C4-2B (cell line): Measurements from ENCODE around the gene LUZP1.

Experiments used
- H3K27ac ChIP-seq: fragments of 450-650 bp; 2 replicates; pipeline ENCODE4 v1.5.1; 2017
- ZFX ChIP-seq: fragments of 450-650 bp; IDR thresholded peaks from 2 replicates; pipeline ENCODE4 v1.6.1; 2017
- TF ChIP-seq, protein P1 (sequence below): fragments of 450-650 bp; conservative IDR thresholded peaks from 2 replicates; pipeline ENCODE4 v1.5.1; 2017; ENCODE audit warnings: mild to moderate bottlenecking

LUZP1 gene

GRCh38 chr1:23187637-23188036 is 19.0 kb upstream of the LUZP1 start:
- no peak overlapping the region for H3K27ac ChIP-seq

DNA sequence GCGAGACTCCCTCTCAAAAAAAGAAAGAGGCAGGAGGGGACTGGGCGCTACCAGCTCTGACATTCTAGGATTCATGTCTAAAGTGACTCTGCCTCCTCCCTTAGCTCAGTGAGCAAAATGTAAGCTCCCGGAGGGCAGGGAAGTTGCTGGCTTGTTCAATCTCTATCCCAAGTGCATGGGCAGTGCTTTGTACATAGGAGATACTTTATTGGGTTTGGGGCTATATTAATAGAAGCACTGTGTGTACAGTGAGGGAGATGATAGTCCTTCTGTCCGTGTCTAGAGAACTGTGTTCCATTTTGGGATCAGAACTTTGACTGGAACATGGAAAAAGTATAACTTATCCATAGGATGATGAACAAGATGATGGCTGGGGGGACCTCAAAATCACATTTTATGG is 16.7 kb upstream of the LUZP1 start:
- no peak overlapping the region for H3K27ac ChIP-seq
- TF ChIP-seq, protein P1, sequence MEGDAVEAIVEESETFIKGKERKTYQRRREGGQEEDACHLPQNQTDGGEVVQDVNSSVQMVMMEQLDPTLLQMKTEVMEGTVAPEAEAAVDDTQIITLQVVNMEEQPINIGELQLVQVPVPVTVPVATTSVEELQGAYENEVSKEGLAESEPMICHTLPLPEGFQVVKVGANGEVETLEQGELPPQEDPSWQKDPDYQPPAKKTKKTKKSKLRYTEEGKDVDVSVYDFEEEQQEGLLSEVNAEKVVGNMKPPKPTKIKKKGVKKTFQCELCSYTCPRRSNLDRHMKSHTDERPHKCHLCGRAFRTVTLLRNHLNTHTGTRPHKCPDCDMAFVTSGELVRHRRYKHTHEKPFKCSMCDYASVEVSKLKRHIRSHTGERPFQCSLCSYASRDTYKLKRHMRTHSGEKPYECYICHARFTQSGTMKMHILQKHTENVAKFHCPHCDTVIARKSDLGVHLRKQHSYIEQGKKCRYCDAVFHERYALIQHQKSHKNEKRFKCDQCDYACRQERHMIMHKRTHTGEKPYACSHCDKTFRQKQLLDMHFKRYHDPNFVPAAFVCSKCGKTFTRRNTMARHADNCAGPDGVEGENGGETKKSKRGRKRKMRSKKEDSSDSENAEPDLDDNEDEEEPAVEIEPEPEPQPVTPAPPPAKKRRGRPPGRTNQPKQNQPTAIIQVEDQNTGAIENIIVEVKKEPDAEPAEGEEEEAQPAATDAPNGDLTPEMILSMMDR: no peak
- no peak for TF ChIP-seq ZFX

More at GRCh38 chr1:23187637-23188036, 19.0 kb upstream of the LUZP1 start:
- no peak for TF ChIP-seq ZFX
- TF ChIP-seq, protein P1: no peak

- H3K27ac ChIP-seq: no peak overlapping the region
- TF ChIP-seq, protein P1: peak; percentile 62
- no peak for TF ChIP-seq ZFX
These were observed 15.7 kb upstream of the LUZP1 start for GRCh38 chr1:23184212-23184934.

GRCh38 chr1:23179862-23180261 is 11.2 kb upstream of the LUZP1 start:
- no peak overlapping the region for H3K27ac ChIP-seq
- TF ChIP-seq ZFX: no peak
- TF ChIP-seq, protein P1: no peak

DNA sequence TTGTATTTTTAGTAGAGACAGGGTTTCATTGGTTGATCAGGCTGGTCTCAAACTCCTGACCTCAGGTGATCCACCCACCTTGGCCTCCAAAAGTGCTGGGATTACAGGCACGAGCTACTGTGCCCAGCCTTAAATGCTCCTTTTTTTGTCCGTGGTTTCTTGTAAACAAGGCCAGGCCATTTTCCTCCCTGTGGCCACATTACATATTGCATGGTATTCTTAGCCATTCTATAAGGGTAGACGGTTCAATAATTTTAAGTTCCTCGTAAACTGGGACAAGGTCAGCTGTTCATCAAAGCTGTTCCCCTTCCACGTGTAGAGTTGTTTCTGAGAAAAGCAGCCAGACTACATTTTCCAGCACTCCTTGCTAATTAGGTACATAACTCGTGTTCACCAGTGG is 10.3 kb upstream of the LUZP1 start:
- H3K27ac ChIP-seq: no peak overlapping the region
- TF ChIP-seq, protein P1: peak; percentile 26; the same call in 1 of the 2 replicates
- TF ChIP-seq ZFX: no peak

DNA sequence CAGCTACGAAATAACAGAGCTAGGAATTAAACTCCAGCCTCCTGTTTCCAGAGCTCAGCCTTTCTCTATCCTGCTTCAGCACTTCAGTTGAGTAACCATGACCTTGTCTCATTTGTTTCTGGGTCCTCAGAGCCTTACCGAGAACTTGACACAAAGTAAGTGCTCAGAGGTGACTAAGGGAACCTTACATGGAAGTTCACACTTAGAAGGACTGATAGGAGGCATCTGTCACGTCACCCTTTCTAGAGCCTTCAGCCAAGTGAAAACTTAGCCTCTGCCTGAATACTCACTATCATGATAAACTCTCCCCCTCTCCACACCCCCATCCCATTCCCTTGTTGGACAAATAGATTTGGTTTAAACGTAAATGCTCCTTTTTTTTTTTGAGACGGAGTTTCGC is 9.8 kb upstream of the LUZP1 start:
- no peak for TF ChIP-seq ZFX
- TF ChIP-seq, protein P1: no peak
- H3K27ac ChIP-seq: no peak overlapping the region

DNA sequence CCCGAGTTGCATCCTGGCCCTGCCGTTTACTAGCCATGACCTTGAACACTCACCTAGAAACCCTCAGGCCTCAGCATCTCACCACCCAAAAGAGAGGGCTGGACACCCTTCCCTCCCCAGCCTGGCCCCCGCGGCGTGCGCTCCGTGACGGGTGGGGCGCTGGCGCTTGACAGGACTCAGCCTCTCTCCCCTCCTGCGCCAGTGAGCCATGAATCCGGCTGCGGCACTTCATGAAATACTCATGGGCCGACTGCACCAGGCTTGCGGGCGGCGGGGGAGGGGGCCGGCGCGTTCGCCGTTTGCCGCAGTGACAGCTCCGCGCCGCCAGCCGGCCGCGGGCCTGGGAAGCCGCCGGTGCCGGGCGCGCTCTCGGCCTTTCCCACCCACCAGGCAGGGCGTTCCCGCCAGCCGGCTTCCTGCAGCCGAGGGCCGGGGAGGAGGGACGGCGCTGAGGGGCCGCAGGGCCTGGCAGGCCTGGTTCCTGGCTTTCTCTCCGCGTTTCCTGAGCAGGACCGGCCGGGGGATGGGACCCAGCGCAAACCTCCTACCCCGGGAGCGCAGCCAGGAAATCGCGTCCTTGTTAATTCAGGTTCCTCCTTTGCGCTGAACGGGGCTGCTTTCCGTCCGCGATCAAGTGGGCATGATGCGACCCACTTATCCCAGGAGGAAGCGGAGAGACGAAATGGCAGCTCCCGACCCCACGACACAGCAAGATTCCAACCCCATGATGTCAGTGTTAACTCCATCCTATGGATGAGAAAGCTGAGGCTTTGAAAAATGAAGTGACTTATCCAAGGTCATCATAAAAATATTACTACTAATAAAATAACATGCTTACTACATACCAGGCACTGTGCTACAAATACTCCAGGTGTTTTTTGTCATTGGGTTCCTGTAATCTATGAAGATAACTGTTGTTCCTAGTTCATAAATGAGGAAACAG is 9.1 kb upstream of the LUZP1 start:
- TF ChIP-seq, protein P1: no peak
- peak; percentile 67 for TF ChIP-seq ZFX
- H3K27ac ChIP-seq: peak overlapping the region; percentile 55
